Prostate gland (tissue), 2 donors: ENCODE data around the gene SWAP70. TPM values are rescaled to one million over a fixed set of nuclear protein-coding genes. Genes with fewer than 3 reads are reported as not detected.

Experiments
- DNase-seq: peaks from one replicate; pipeline ENCODE4 v3.0.0-alpha.2; 2019; ENCODE audit warnings: low spot score
- H3K27ac ChIP-seq, 2 donors: fragments of 200-600 bp; sonication (generic); 2 replicates each; pipeline ENCODE4 v1.5.1; 2017 to 2019
- H3K27me3 ChIP-seq: fragments of 200-600 bp; sonication (generic); replicated peaks from 2 replicates; pipeline ENCODE4 v1.5.1; 2019; ENCODE audit not compliant: insufficient read depth
- H3K36me3 ChIP-seq, 2 donors: fragments of 200-600 bp; sonication (generic); 1 replicate in 1 of 2; 2 replicates in 1 of 2; pipeline versions ENCODE4 v1.5.1 to v1.8.1; 2017 to 2019
- H3K4me1 ChIP-seq: fragments of 200-600 bp; sonication (generic); replicated peaks from 2 replicates; pipeline ENCODE4 v1.5.1; 2019
- H3K4me3 ChIP-seq, 2 donors: fragments of 200-600 bp; sonication (generic); 2 replicates each; pipeline ENCODE4 v1.5.1; 2017 to 2019
- H3K9me3 ChIP-seq: fragments of 200-600 bp; sonication (generic); 2 replicates; pipeline ENCODE4 v1.5.1; 2017
- CTCF ChIP-seq, 4 experiments: fragments of 200-600 bp in 2 of 4; fragments of 450-650 bp in 2 of 4; sonication (generic) in 2 of 4; IDR thresholded peaks; 1 replicate in 3 of 4; 2 replicates in 1 of 4; pipeline ENCODE4 v1.5.1; 2016 to 2019; ENCODE audit warnings: antibody characterized with exemption in 4 of 4, mild to moderate bottlenecking in 2 of 4, moderate library complexity in 2 of 4
- POLR2A ChIP-seq: fragments of 450-650 bp; IDR thresholded peaks from one replicate; pipeline ENCODE4 v1.6.1; 2016; ENCODE audit warnings: antibody characterized with exemption, mild to moderate bottlenecking
- POLR2AphosphoS5 ChIP-seq: sonication (generic); formaldehyde crosslinking; IDR thresholded peaks from one replicate; pipeline ENCODE4 v1.6.1; 2017; ENCODE audit warnings: antibody characterized with exemption
- WGBS: methylation state at CpG from one replicate; pipeline ENCODE4 v1.1.5; 2018; 5-methylcytosine and 5-hydroxymethylcytosine counted together
- intact Hi-C: fragments of 100-400 bp; cut with DNase I; formaldehyde crosslinking; loops from one replicate; pipeline ENCODE4 v1.14.2; 2022
- total RNA-seq, 2 donors: library from RNA; depleted of rRNA; stranded (reverse); fragments of >200 nt; gene quantifications; one replicate each; pipeline ENCODE4 v1.1.0, GENCODE V29; 2016

Gene SWAP70
- total RNA-seq, 2 donors from 2014 or later, result 20.8 to 25.2 TPM

DNA sequence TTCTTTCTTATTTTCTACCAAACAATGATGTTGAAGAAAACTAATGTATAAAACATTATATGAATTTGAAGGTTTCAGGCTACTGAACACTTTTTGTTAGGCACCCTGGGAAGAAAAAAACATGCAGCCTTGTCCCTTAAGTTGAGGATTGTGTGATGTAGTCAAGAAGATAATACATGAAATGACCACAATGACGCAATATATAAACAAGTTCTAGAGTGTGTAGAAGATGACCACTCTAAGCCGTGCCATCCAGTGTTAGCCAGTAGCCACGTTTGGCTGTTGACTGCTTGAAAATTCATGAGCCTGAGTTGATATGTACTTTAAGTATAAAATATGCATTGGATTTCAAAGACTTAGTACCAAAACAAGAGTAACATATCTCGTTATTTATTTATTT lies 16.2 kb downstream of the SWAP70 start:
- Histone ChIP-seq H3K27me3 (no peaks in the 10 kb centered on the region), H3K9me3 (no peaks in the 10 kb centered on the region), H3K36me3 (no peaks in the 10 kb centered on the region), H3K27ac (no peak overlapping the region), H3K4me1 (no peaks in the 10 kb centered on the region), H3K4me3 (no peak overlapping the region)
- DNase-seq, result no peak
- 94% methylated on average over 4 of the region's 4 CpGs for WGBS
- TF ChIP-seq POLR2AphosphoS5, result no peak
- TF ChIP-seq POLR2A, result no peak
- TF ChIP-seq CTCF (IDR thresholded peaks at IDR 0.05), result no peak
- intact Hi-C loops, result no loop called here

- intact Hi-C loops, result no loop called here
- H3K9me3 ChIP-seq, result no peaks in the 10 kb centered on the region
- H3K27me3 ChIP-seq, result no peaks in the 10 kb centered on the region
- no peaks in the 10 kb centered on the region for H3K4me1 ChIP-seq
- no peak overlapping the region for H3K4me3 ChIP-seq
- H3K36me3 ChIP-seq, result no peaks in the 10 kb centered on the region
- no peak overlapping the region for H3K27ac ChIP-seq
- TF ChIP-seq POLR2AphosphoS5, result no peak
- no peak for TF ChIP-seq CTCF (IDR thresholded peaks at IDR 0.05)
- TF ChIP-seq POLR2A, result no peak
- DNase-seq, result no peak
- WGBS, result 100% methylated on average over 2 of the region's 2 CpGs
Observed at GRCh38 chr11:9681583-9682372, 17.9 kb downstream of the SWAP70 start.

DNA sequence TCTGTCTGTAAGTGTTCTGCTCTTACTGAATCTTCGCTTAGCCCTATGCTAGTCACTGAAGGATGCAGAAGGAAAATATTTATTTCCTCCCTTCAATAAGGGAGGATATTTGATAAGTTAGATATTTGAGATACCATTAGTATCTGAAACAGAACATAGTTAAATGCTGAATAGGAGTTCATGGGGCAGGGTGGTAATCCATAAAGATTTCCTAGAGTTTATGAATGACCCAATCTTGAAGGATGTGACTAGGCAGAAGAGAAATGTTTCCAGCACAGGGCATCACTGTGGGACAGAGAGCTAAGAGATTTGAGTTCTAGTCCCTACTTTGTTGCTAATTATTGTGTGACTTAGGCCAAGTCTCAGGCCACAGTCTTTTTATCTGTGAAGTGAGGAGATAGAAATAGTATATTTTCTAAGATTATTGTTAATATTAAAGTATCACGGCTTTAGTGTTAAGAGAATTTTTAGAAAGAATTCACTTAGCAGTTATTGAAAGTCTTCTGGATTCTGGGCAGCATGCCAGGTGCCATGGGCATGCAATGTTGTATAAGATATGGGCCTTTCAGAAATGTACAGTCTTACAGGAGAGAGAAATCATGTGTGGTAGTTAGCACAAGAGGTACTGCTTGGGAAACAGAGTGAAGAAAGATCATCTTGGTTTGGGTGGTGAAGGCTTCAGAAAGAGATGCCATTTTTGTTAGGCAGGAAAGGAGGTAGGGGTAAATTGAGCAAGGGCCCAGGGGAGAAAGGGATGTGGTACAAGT lies 24.0 kb downstream of the SWAP70 start:
- Histone ChIP-seq H3K4me3 (no peak overlapping the region), H3K9me3 (no peaks in the 10 kb centered on the region), H3K27me3 (no peaks in the 10 kb centered on the region), H3K36me3 (no peaks in the 10 kb centered on the region), H3K27ac (peak overlapping the region; percentile 27 to 56), H3K4me1 (no peaks in the 10 kb centered on the region)
- intact Hi-C loops, result no loop called here
- TF ChIP-seq CTCF (IDR thresholded peaks at IDR 0.05) (no peak), POLR2A (no peak), POLR2AphosphoS5 (no peak)
- DNase-seq, result no peak
- WGBS, result 74% methylated on average over 2 of the region's 2 CpGs

- no peaks in the 10 kb centered on the region for H3K4me1 ChIP-seq
- intact Hi-C loops, result no loop called here
- DNase-seq, result peak; percentile 24
Observed at GRCh38 chr11:9688716-9689511, 25.0 kb downstream of the SWAP70 start.

More at GRCh38 chr11:9688716-9689511, 25.0 kb downstream of the SWAP70 start:
- no peaks in the 10 kb centered on the region for H3K36me3 ChIP-seq
- WGBS, result 29% methylated on average over 7 of the region's 7 CpGs
- H3K9me3 ChIP-seq, result no peaks in the 10 kb centered on the region
- TF ChIP-seq POLR2A (no peak), POLR2AphosphoS5 (no peak), CTCF (IDR thresholded peaks at IDR 0.05) (no peak)
- H3K27me3 ChIP-seq, result no peaks in the 10 kb centered on the region
- H3K4me3 ChIP-seq, result no peak overlapping the region
- peak overlapping the region; percentile 27 to 56 for H3K27ac ChIP-seq
